ENCODE measurements around the gene BACH2.

The BACH2 gene

DNA sequence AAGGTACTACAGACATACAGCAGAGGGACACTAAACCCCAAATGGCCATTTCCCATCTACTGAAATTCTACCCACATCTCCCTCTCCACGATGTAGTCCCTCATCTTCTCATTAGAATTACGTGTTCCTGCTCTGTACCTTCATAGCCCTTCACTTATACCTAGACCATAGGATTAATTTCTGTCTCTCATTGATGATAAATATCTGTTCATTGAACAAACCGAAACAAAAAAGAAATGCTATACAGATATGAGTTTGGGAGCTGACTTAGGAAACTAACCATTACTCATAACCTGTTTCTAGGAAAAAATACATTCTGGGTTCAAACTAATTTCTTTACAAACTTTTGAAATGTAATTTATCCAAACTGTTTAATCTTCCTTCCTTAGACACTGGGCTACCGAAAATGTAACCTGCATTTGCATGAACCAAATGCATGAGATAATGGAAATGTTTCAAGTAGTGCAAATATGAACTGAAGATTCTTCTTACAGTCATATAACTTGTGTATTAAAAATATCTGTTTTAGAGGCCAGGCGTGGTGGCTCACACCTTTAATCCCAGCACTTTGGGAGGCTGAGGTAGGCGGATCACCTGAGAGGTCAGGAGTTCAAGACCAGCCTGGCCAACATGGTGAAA, 317.0 kb downstream of the BACH2 start:
- TF ChIP-seq, protein P1, sequence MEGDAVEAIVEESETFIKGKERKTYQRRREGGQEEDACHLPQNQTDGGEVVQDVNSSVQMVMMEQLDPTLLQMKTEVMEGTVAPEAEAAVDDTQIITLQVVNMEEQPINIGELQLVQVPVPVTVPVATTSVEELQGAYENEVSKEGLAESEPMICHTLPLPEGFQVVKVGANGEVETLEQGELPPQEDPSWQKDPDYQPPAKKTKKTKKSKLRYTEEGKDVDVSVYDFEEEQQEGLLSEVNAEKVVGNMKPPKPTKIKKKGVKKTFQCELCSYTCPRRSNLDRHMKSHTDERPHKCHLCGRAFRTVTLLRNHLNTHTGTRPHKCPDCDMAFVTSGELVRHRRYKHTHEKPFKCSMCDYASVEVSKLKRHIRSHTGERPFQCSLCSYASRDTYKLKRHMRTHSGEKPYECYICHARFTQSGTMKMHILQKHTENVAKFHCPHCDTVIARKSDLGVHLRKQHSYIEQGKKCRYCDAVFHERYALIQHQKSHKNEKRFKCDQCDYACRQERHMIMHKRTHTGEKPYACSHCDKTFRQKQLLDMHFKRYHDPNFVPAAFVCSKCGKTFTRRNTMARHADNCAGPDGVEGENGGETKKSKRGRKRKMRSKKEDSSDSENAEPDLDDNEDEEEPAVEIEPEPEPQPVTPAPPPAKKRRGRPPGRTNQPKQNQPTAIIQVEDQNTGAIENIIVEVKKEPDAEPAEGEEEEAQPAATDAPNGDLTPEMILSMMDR (IDR thresholded peaks at IDR 0.05; ENCODE audit: low read depth, low read length, missing control alignments): no peak
- no peak overlapping the region for H3K4me3 ChIP-seq (ENCODE audit: low read depth, low read length)
- no peak for DNase-seq (ENCODE audit: low read depth)

DNA sequence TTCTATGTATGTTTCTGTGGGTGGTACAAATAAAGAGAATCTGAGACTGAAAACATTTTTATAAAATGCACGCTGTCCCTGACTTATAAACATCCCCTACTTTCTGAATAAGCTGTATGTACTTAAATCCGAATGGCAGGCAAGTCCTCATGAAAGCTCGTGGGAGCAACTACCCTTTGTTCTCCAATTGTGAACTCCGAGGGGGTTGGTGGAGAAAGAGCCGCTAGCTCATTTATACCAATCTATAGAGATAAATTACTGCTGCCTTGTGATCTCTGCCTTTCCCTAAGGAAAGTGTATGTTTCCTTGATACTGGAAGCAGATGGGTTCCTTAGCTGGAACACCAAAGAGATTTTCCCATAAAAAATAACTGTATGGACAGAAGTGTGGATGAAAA, 317.9 kb downstream of the BACH2 start:
- DNase-seq (ENCODE audit: low read depth): no peak
- no peak overlapping the region for H3K4me3 ChIP-seq (ENCODE audit: low read depth, low read length)
- TF ChIP-seq, protein P1 (IDR thresholded peaks at IDR 0.05; ENCODE audit: low read depth, low read length, missing control alignments): no peak

DNA sequence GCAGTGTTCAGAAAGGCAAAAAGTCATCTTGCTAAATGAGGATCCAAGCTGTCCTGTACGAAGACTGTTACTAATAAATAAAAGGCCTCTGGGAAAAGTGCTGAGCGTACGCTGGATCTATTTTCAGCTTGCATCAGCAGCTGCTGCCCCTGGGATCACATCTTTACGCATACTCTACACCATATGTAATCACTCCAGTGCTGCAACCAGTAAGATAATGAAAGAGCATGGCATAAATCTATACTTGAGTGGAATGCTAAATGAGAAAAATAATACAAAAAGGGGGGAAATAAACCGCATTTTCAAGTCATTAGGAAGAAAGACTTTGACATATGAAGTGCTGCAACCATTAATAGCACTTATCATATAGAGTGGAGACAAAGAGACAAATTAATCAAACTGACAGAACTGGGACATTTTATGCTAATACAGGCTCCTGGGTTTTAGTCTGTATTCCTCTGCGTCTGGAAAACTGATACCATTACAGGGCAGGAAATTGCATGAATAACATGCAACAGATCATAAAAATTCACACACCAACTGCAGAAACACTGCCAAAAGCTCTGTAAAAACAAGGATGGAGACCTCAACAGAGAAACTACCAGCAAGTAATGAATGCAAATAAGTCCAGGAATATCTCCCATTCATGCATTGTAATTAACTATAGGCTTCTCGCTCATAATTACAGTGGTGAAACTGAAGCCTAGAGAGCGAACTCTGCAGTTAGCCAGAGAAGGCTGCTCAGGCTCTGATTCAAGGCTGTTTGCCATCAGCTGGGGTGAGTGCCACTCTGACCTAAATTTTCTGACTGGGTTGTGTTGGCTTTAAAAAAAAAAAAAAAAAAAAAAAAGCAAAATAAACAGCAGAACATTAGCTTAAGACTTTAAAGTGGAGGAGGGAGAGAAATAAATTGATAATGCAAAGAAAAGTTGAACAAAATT, 318.6 kb downstream of the BACH2 start:
- H3K4me3 ChIP-seq (ENCODE audit: low read depth, low read length): no peak overlapping the region
- DNase-seq (ENCODE audit: low read depth): no peak
- TF ChIP-seq, protein P1 (IDR thresholded peaks at IDR 0.05; ENCODE audit: low read depth, low read length, missing control alignments): no peak

GRCh38 chr6:89976694-89977020, 320.0 kb downstream of the BACH2 start:
- no peak overlapping the region for H3K4me3 ChIP-seq (ENCODE audit: low read depth, low read length)
- TF ChIP-seq, protein P1 (IDR thresholded peaks at IDR 0.05; ENCODE audit: low read depth, low read length, missing control alignments): no peak
- DNase-seq (ENCODE audit: low read depth): no peak

- TF ChIP-seq, protein P1 (IDR thresholded peaks at IDR 0.05; ENCODE audit: low read depth, low read length, missing control alignments): no peak
- DNase-seq (ENCODE audit: low read depth): no peak
- H3K4me3 ChIP-seq (ENCODE audit: low read depth, low read length): no peak overlapping the region
Observed at GRCh38 chr6:89975991-89976693, 320.5 kb downstream of the BACH2 start.

- TF ChIP-seq, protein P1 (IDR thresholded peaks at IDR 0.05; ENCODE audit: low read depth, low read length, missing control alignments): no peak
- no peak overlapping the region for H3K4me3 ChIP-seq (ENCODE audit: low read depth, low read length)
- no peak for DNase-seq (ENCODE audit: low read depth)
Observed at GRCh38 chr6:89975366-89975765, 321.3 kb downstream of the BACH2 start.
